Suppressor macrophage treated with lipopolysaccharide for 4 hours (primary cell): ENCODE results near the gene UFSP2.

Experiments
- DNase-seq: peaks from one replicate; pipeline ENCODE4 v3.0.0-alpha.2; 2020

Gene UFSP2

DNA sequence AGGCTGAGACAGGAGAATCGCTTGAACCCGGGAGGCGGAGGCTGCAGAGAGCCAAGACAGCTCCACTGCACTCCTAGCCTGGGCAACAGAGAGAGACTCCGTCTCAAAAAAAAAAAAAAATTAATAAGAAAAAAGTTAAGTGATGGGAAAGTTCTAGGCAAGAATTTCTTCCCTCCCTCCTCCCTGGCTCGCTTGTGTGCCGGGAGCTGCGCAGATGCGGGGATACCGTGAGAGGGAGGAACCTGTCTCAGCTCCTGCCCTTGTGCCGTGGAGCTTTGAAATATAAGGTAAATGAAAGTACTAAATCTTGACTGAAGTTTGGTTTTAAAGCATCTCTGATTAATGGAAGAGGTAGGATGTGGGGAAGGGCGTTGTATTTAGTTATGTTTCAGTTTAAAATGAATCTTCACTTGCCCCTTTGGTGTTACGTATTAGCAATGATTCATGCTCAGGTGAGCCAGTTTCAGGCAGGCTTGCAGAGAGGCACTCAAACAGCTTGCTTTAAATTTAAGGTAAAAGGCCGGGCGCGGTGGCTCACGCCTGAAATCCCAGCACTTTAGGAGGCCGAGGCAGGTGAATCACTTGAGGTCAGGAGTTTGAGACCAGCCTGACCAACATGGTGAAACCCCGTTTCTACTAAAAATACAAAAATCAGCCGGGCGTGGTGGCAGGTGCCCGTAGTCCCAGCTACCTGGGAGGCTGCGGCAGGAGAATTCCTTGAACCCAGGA lies 1.4 kb upstream of the UFSP2 start:
- DNase-seq = no peak

DNA sequence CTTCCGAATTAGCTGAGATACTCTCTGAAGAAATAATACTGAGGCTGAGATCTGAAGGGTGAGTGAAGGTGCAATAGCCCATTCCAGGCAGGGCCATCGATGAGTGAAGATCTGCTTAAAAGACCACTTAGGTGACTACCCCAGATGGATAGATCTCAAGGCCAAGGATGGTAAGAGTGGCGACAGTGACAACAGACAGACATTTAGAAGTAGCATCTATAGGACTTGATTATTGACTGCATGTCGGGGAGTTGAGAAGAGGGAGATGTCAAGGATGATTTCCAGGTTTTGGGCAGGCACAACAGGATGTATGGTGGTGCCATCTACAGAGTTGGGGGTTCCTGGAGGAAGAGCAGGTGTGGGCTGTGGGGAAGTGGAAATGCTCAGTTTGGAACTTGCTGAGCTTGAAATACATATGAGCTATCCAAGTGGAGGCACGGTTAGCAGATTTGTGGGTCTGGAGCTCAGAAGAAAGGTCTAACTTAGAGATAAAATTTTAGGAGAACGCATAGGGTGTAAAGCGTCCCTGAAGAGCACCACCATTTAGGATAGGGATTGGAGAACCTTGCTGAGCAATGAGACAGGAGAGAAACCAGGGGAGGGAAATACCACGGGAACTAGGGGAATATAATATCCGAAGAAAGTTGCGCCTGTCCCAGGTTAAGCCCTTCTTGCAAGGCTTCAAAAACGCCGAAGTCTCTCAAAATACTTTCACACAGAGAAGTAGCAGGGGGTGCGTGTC lies 688 bp downstream of the UFSP2 start:
- no peak for DNase-seq

DNA sequence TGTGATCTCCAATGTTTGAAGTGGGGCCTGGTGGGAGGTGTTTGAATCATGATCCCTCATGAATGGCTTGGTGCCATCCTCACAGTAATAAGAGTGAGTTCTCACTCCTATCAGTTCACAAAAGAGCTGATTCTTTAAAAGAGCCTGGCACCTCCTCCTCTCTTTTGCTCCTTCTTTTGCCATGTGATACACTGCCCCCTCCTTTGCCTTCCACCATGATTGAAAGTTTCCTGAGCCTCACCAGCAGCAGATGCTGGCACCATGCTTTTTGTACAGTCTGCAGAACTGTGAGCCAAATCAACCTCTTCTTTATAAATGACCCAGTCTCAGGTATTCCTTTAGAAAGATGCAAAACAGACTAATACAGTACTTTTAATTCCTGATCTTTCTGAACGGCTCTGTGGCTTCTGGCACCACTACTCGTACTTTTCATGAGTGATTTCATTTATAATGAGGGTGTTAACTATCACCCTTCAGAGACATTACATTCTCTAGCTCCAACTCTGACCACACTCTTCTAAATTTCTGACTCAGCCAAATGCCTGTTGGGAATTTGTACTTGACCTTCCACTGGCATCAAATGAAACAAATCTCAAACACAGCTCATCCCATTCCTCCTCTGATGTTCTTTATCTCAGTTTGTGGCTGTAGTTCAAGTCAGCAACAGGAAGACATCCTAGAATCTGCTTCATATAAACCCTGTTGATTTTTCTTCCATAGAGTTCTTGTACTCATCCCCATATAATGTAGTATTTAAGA lies 4.2 kb downstream of the UFSP2 start:
- no peak for DNase-seq

DNA sequence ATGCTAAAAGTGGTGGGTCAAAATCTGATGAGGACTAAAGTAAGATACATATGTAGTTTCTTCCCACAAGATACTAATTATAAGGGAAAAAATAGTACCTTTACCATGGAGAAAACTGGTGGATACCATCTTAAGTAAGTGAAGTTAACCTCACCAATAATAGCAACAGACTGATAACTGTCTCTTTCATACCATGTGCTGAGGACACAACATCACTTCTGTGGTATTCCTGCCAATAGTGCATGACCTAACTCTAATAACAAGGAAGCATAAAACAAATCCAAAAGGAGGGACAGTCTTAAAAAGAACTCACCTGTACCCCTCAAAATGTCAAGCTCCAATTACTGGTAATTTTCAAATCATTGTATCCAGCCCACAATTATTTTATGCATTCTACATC lies 8.8 kb downstream of the UFSP2 start:
- DNase-seq = no peak

DNA sequence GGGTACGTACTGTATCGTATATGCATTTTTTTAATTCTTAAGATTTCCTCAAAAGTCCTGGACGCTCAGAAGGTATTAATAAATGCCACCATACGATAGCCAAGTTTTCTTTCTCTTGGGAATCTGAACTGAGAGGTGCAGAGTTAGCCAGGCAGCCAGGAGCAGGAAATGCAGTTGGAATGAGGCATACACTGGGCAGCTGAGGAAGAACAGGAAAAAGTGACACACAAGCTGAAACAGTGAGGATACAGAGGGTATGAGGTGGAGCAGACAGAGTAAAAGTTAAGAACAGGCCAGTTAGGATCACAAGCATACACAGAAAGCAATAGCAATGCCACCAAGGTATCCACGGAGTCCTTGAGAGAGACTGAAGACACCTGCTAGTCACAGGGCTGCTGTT lies 13.4 kb downstream of the UFSP2 start:
- no peak for DNase-seq

DNA sequence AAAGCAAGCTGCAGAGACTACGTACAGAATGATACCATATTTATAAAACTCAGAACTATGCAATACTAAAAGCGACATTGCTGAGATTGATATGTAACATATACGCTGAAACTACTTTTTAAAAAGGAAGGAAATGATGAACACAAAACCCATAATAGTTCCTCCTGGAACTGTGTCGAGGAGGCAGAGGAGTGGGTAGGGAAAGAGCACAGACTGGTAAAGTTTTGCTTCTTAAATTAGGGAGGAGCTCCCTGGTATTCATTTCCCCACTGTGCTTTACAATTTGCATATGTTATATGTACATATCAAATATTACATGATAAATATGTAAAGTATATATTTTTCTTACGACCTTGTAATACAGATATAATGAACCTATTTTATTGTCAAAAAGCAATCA lies 13.9 kb downstream of the UFSP2 start:
- peak; percentile 71 for DNase-seq

DNA sequence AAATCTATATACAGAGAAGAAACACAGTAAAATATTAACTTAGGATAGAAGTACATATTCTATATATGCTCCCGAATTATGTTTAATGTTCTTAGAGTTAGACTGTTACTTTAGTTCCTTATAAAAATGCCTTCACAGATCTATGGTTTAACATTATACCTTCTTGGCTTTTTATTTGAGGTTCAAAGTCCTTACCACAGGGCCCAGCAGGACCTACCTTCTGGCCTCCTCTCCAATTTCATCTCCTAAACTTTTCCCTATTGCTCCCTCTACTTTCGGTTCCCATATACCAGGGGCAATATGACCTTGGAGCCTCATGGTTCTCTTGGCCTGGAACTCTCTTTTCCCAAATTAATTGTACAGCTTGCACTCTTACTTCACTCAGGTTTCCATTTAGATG lies 17.3 kb downstream of the UFSP2 start:
- no peak for DNase-seq

DNA sequence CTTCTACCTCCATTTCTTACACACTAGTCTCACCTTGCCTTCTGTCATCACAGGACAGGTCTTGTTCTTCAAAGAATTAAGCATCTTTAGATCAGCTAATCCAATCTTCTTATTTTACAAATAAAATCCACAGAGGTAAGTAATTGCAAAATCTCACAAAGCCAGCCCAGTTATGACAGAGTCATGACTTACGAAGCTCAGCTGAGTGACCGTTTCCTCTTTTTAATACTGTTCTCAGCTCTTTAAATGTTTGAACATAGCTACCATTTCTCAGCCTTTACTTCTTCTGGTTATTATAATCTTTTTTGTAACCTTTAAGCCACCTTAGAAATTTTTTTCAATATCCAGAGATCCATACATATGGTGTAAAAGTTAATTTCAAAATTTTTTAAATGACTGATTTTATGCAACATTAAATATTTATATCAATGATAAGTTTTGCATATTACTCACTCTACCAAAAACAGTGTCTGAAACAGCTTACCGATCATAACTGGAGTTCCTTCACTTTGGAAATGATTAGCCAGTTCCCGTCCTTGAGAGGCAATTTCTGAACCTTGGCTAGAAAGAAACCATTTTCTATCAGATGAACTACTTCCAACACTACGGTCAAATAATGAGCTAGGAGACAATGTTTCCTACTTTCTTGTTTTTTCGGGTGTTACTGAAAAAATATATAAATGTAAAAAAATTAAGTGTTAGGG lies 20.3 kb downstream of the UFSP2 start:
- peak; percentile 76 for DNase-seq

DNA sequence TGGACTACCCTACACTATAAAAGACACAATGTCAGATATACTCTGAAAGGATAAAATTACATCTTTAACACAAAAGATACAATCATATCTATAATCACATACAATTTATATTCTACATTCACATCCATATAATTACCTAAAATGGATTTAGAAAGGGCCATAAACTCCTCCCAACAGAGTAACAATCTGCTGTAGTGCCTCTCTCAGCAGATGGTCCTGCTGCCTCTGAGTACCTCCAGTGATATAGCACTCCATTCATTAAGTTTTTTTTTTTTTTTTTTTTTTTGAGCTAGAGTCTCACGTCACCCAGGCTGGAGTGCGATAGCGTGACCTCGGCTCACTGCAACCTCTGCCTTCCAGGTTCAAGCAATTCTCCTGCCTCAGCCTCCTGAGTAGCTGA lies 21.7 kb downstream of the UFSP2 start:
- no peak for DNase-seq

DNA sequence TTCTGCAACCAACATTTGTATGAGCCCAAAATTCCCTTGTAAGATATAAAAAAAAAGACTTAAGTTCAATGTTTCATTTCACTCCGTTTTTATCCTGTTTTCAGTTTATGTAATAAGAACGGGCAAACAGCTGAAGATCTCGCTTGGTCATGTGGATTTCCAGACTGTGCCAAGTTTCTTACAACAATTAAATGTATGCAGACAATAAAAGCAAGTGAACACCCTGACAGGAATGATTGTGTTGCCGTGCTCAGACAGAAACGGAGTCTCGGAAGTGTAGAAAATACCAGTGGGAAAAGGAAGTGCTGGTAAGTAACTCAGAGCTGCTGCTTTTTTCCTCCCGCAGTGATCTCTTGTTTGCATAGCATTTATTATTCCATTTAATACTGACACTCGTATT lies 26.3 kb downstream of the UFSP2 start:
- no peak for DNase-seq

DNA sequence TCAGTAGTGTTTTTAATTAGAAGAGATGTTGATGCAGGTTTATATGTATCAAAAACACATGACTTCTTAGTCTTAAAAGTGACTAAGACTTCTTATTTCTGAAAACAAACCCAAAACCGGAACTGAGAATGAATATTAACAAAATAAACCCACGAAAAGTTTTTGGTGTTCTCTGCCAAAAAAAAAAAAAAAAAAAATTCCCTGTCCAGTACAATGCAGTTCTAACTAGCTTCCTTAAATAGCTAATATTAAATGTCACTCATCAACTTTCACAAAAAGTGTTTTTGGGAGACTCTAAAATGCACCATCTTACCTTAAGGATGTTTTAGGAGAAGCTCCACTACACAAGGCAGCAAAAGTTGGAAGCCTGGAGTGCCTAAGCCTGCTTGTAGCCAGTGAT lies 27.1 kb downstream of the UFSP2 start:
- DNase-seq = peak; percentile 54

DNA sequence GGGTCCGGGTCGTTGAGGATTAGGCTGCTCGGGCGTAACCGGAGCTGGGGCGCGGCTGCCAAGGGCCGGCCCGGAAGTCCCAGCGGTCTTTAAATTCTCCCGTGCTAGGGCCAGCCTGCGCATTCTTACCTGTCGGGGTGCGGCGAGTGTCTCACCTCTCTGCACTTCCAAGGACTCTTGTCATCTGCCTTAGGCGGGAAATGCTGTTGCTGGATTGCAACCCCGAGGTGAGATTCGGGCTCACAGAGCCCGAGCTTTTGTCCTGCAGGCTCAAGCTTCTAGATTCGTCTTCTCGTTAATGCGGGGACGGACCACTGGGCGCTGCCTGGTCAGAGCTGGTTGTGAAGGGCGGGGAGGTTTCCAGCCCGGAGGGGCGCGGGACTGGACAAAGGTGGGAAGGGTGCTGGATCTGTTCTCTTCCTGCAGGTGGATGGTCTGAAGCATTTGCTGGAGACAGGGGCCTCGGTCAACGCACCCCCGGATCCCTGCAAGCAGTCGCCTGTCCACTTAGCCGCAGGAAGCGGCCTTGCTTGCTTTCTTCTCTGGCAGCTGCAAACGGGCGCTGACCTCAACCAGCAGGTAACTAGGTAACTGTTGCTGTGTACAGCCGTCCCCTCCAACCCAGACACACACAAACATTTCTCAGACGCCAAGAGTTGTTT lies 28.9 kb downstream of the UFSP2 start, which contains the start of gene ANKRD37:
Gene ANKRD37, plus strand, starts transcription at position 118 of the 662 bp plus-strand sequence. Its CDS starts 83 bp downstream, at position 201.
- DNase-seq = no peak

DNA sequence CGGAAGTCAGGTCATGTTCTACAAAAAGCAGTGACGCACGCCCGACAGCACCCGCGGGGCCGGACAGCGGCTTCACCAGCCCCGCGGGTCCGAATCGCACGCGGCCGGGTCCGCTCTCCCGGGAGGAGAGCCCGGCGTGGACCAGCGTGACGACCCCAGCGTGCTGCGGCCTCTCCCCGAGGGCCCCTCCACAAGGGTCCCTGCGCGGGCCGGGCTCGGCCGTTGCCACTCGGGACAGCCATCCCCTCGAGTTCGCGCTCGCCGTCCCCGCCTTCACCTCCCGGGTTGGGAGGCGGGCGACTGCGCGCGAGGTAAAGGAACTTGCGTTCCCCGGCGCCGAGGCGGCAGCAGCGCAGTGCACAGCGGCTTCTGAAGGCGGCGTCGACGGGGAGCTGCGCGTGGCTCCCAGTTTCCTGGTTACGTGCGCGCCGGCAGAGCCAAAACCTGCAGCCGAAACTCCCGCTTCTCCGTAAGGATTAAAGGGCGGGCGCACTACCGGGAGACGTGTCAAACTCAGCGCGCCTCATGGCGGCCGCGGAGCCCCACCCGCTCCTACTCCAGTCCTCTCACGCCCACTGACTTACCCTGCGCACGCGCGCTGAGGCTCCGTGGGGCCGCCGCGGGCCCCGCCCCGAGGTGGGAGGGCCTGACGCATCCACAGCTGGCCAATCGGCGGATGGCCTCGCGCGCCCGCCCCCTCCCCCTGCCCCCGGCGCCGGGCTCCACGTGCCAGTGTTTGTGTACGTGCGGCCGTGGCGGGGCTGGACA lies 29.6 kb downstream of the UFSP2 start:
- peak; percentile 99 for DNase-seq

DNA sequence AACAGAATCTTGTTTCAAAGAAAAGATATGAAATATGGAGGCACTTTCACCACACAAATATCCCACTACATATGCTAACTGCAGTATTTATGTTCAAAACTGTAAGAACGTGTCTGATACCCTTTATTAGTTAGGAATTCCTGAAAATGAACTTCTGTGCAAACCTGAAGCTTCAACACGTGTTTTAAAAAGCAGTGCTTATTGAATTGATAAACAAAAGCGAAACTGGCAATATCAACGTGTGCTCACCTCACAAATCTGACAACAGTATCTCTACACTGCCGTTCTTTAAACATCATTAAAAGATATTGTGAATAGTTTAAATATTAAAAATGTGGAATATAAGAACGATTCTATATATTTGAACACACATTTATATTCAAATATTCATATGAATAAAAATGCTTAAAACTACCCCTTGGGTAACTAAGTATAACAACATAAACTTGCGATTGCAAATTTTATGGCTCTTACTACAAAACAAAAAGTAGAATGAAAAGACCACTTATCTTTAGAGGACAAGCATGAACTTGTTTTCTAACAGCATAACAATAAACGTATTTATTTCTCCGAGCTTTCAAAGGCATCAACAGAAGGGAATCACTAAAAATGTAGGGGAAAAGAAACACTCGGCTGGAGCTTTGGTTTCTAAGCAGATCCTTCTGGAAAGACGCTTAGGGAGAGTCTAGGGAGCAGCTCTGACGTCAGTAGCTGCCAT lies 30.4 kb downstream of the UFSP2 start, which contains the start of gene LRP2BP:
Gene LRP2BP, minus strand, starts transcription at position 687 of the 718 bp plus-strand sequence. CDS start 17,738 bp downstream, outside the sequence.
- no peak for DNase-seq

DNA sequence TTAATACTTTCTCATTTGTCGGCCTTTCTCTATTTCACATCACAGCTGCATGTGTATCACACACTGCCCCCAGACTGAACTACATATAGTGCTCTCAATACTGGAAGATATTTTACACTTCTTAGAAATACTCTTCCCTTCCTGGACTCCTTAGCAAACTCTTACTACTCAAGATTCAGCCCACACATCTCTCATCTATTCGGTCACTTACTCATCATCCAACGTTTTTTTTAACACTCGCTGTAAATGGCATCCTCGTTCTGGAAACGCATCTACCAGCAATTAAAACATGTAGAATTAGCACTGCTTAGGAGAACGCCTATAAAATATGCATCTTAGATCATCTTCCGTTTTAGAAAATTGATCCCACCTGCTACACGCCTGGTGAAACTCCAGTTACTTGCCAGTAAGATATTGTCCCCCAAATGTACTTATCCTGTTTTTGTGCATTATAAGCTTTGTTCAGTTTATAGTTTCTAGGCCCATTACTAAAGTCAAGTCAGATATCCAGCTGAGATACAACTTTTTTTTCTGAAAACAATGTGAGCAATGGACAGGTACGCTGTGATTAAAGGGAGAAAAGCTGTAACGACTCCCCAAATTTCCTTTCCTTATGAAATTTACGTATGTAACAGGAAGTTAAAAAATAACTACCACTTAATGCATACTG lies 31.1 kb downstream of the UFSP2 start:
- DNase-seq = no peak

DNA sequence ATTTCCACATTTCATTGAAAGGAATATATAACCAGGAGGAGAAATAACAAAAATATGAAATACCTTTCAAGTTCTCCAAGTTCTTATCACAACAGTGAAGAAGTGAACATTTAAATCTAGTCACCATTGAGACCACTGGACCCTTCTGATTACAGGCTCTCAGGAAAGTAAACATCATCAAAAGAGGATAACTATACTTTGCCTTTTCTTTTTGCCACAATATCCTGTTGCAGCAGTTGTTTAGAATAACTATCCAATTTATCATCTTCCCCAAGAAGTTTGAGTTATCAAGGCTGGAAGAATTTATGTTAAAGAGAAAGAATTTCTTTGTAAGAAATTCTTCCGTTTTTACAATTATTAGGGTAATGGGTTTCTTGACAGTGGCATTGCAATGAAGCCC lies 33.6 kb downstream of the UFSP2 start:
- DNase-seq = no peak

DNA sequence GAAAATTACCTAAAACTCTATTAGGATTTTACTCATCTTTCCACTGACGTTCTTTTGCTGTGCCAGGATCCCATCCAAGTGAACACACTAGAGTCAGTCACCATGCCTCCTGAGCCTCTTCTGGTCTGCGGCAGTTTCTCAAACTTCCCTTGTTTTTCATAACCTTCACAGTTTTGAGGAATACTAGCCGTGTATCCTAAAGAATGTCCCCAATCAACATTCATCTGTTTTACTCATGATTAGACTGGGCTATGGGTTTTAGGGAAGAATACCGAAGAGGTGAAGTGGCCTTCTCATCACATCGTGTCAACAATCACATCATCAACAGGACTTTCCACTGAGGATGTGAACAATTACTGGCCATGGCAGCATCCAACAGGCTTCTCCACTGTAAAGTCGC lies 34.8 kb downstream of the UFSP2 start:
- no peak for DNase-seq

DNA sequence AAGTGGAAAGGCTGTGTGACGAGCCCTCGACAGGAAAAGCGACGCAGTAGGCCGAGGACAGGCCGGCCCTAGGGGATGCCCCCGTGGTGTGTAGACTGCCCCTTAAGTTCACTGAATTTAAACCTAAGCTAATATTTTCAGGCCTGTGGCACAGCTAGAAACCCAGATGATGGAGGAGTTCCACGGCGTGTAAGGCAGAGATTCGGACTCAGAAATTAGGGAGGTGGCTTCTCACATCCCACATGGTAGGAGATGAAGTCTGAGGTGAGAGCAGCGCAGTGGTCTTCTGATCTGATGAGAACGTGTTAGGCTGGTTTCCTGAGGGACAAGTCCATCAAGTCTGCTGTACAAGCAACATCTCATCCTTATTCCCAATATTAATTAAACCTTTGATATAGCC lies 37.8 kb downstream of the UFSP2 start:
- DNase-seq = no peak

DNA sequence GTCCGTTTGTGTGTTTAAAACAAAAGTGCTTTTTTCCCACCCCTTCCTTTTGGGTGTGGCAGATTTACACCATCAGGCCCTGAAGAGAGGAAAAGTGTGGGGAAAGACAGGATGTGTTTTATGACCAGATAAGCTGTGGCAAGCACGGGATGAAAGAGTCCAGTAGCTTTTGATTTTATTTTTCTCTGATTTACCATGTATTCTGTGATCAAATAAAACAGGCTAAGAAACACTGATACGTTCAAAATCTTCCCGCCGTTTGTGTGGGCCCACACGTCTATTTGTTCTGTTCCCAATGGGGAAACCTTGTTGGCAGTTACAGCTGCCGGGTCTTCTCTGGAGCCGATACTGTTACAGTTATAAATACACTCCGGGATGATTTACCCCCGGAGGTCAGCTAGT lies 40.8 kb downstream of the UFSP2 start:
- no peak for DNase-seq

DNA sequence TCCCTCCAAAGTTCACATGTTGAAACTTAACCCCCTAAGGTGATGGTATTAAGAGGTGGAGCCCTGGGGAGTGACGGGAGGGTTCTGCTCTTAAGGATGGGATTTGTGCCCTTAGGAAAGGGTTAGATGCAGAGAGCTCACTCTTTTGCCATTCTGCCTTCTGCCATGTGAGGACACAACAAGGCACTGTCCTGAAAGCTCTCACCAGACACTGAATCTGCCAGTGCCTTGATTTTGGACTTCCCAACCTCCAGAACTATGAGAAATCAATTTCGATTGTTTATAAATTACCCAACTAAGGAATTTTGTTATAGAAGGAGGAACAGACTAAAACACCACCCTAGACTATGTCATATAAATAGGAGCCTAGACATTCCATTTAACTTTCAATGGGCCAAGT lies 41.7 kb downstream of the UFSP2 start:
- DNase-seq = no peak
